Ishikawa (cell line): ENCODE results near the gene NFAM1.

Source experiments
- CEBPB ChIP-seq: IDR thresholded peaks from 2 replicates; pipeline ENCODE4 v1.6.1; 2012
- EP300 ChIP-seq: IDR thresholded peaks from 2 replicates; pipeline ENCODE4 v1.6.1; 2012; ENCODE audit warnings: borderline replicate concordance
- FOXM1 ChIP-seq: IDR thresholded peaks from 2 replicates; pipeline ENCODE4 v1.6.1; 2012; ENCODE audit warnings: low read depth, borderline replicate concordance
- MAX ChIP-seq: IDR thresholded peaks from 2 replicates; pipeline ENCODE4 v1.6.1; 2012
- RAD21 ChIP-seq: IDR thresholded peaks from 2 replicates; pipeline ENCODE4 v1.6.1; 2012; ENCODE audit warnings: low read depth
- TEAD4 ChIP-seq: IDR thresholded peaks from 2 replicates; pipeline ENCODE4 v1.6.1; 2012
- USF1 ChIP-seq: IDR thresholded peaks from 2 replicates; pipeline ENCODE4 v1.6.1; 2012
- YY1 ChIP-seq: IDR thresholded peaks from 2 replicates; pipeline ENCODE4 v1.6.1; 2012; ENCODE audit warnings: low read depth
- ZBTB7A ChIP-seq: IDR thresholded peaks from 2 replicates; pipeline ENCODE4 v1.6.1; 2012; ENCODE audit warnings: low read depth

- TF ChIP-seq FOXM1 (no peak), EP300 (no peak), YY1 (no peak), CEBPB (no peak), TEAD4 (no peak), MAX (no peak), RAD21 (no peak), USF1 (no peak), ZBTB7A (no peak)
These were observed 89.6 kb downstream of the NFAM1 start for GRCh38 chr22:42342426-42343120.
